GM21515 (cell line): ENCODE results near the gene TENM4.

ENCODE experiments used
- ATAC-seq: cut with Tn5 transposase; IDR thresholded peaks from one replicate; pipeline ENCODE4 v1.9.1; 2021; ENCODE audit not compliant: unreplicated experiment

The TENM4 gene

DNA sequence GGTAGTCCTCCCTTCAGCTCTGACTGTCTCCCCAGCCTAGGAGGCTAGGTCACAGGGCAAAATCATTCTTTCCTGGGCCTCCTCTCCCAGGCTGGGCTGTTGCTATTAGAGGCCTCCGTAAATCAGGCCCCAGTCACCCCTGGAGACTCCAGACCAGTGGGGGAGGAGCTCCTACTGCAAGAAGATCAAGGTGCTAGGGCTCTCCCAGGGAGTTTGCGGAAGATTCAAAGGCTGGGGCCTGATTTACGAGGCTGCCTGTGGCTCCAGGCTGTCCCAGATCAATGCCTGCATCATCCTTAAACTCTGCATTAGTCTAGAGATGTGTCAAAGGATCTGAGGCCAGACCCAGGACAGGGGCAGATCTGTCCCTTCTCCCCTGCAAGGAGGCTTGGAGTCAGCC lies 346.2 kb downstream of the TENM4 start:
- no peak for ATAC-seq

DNA sequence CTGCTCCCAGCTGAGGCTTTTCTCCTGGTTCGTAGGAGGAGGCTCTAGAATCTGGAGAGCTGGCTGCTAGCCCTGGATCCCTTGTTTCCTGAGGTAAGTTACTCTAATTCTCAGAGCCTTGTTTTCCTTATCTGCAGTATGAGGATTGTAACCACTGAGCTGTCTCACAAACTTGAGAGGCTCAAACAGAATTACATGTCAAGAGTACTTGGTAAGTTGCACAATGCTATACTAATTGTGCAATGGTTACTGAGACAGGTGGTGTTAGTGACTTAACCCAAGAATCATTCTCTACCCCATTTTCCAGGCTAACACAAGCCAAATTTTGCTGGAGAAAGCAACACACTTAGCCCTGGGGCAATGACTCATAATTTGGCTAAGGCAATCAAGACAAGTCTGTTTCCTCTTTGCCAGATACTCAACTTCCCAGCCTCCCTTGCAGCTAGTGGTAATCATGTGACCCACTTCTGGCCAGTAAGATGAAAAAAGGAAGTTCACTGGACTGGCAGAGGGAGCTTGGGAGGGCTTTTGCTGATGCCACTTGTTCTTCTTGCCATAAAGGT lies 348.0 kb downstream of the TENM4 start:
- ATAC-seq, result no peak

- ATAC-seq, result no peak
Measured at GRCh38 chr11:79090191-79090705, 350.6 kb downstream of the TENM4 start.

- no peak for ATAC-seq
Measured at GRCh38 chr11:79089601-79090000, 351.2 kb downstream of the TENM4 start.

DNA sequence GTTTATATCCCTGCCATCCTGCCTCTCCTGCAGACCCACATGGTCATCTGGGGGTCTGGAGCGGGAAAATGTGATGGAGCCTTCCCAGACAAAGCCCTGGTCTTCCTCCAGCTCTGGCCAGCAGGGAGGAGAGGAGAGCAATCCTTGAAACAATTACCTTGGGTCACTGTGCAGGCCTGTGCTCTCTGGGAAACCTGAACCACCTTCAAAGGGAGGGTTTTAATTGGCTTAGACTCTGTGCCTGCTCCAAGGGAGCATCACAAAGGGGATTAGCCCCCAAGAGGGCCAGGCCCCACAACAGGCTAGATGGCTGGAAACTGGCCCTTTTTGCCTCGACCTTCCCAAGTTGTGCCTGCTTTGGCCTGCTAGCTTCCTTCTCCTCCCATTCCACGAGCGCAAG lies 351.9 kb downstream of the TENM4 start:
- ATAC-seq, result no peak

DNA sequence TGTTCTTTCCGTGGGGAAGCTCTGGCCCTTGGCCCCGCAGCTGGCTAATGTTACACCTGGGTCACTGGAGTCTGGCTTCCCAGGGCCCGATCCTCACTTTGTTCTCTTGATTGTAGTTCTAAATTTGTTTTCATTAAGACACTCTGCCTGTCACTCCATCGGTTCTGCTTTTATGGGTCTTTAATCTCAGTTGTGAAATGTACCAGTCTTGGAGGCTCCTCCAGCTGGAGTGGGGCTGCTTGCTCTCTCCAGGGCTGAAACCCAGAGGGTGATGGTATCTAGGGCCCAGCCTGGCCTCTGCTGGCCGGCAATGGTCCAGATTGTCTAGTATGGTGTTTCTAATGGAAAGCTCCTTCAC lies 352.9 kb downstream of the TENM4 start:
- no peak for ATAC-seq

GRCh38 chr11:79087238-79087960 lies 353.4 kb downstream of the TENM4 start:
- ATAC-seq, result no peak

DNA sequence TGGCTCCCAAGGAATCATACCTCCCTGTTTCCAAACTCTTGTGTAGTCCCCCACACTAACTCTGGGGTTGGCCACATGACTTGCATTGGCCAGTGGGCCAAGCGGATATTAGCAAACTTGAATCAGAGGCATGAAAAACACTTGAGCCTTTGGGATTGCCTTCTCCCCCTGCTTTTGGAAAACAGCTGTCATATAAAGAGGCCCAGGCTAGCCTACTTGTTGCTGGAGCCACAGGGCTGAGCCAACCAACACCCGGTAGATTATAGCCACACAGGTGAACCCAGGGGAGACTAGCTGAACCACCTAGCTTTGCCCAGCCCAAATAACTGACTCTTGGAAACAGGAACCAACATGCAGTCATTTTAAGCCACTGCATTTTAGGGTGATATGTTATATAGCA lies 354.8 kb downstream of the TENM4 start:
- ATAC-seq, result no peak

DNA sequence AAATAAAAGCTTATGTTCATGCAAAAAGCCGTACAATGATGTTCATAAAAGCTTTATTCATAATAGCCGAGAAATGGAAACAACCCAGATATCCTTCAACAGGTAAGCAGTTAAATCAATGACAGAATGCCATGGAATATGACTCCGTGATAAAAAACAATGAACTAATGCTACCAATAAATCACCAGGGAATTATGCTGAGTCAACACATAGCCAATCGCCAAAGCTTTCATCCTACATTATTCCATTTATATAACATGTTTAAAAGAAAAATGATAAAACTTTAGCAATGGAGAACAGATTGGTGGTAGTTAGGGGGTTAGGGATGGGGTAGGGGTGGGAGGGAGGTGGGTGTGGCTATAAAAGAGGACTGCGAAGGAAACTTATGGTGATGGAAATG lies 356.4 kb downstream of the TENM4 start:
- ATAC-seq, result no peak

GRCh38 chr11:79083352-79083751 lies 357.5 kb downstream of the TENM4 start:
- no peak for ATAC-seq

GRCh38 chr11:79082907-79083306 lies 357.9 kb downstream of the TENM4 start:
- no peak for ATAC-seq

GRCh38 chr11:79082280-79082679 lies 358.6 kb downstream of the TENM4 start:
- ATAC-seq, result no peak

DNA sequence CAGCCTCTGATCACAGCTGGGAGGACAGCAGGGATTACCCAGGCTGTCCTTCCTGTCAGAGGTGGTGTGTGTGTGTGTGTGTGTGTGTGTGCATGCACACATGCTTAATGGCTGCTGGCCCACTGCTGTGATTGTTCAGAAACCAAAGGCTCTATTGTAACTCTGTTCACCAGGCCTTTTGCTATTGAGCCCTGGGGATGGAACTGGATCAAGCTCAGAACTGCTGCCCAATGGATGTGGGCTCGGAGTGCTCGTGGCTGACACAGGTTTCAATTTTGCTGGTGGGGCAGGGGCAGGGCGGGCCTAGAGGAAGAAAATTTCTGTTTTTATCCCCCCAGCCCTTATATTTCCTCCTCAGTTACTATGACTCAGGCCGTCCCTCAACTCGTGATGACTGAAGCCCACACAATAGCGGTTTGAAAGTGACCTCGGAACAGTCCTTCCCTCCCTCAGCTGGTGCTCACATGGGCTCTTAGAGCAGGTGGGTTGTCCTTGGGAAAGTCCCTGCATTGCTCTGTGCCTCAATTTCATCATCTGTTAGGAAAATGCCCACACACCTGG lies 359.3 kb downstream of the TENM4 start:
- ATAC-seq, result no peak

DNA sequence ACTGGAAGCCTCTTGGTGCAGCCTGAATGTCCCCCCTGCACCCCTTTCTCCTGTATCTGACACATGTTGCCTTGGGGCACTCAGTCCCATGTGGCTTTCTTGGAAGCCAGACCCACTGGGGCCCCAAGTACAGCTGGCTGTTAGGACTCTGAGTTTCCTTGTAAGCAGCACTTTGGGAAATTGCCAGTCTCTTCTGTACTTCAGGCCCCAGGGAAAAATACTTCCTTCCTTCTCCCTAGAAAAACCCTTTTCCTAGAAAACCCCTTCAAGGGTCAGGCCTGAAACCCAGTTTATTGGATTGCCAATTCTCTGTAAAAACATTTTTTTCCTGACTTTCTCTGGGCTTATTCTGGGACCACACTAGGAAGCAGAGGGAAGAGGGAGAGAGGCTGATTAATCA lies 360.3 kb downstream of the TENM4 start:
- ATAC-seq, result no peak

DNA sequence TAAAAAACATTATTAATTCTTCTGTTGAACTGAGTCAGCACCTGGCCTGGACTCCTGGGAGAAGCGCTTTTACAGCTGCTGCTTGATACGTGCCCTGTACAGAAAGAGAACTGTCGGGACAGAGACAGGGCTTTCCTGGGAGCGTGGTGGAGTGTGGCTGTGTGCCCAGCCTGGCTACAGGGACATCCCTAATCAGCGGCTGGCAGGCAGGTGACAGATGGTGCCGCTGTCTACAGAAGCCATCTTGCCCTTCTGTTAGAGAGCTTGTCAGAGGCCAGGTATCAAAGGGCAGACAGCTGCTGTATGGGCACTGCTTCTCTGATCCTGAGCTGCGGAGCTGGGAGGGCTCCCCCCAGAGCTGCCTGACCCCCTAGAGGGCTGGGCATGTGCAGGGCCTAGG lies 361.8 kb downstream of the TENM4 start:
- ATAC-seq, result no peak

DNA sequence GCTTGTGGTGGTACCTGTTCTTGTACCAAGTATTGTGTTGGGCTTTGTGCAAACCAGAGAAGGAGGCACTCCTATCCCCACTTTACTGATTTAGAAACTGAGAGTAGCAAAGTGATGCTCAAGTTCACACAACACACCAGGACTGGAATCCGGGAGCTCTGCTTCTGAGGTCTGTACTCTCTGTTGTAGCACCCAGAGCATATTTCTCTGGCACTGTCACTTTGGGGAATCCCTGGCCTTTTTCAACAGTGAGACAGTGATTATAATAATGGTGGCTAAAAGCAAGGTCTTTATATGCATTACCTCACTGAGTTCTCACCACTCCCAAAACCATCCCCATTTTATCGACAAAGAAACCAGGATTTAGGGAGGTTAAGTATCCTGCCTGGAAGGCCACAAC lies 362.4 kb downstream of the TENM4 start:
- ATAC-seq, result no peak

DNA sequence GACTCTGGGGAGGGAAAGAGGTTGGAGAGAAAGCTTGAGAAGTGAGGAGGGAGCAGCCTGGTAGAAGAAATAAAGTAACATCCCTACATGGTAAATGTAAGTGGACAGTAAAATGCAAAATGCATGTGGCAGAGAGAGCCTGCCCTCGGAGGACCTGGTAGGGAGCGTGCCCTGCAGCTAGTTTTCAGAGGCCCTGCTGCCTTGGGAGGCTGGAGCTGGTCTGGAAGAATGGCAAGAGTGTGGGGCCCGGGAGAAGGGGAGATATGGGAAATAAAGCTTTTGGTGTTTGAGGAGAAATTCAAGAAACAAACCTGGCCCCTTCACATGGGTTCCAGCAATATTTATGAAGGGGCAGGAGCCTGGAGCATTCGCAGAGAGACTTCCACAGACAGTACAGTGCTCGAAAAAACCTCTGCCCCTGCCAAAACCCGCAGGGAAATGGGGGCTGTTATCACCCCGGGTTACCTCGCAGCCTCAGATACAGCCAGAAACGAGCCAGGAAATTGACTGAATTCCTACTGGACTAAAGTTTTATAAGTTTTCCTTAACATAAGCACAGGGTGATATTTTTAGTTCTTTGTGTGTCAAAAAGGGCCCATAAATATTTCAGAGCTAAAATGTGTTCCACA lies 363.0 kb downstream of the TENM4 start:
- no peak for ATAC-seq

GRCh38 chr11:79076526-79077115 lies 364.2 kb downstream of the TENM4 start:
- no peak for ATAC-seq

DNA sequence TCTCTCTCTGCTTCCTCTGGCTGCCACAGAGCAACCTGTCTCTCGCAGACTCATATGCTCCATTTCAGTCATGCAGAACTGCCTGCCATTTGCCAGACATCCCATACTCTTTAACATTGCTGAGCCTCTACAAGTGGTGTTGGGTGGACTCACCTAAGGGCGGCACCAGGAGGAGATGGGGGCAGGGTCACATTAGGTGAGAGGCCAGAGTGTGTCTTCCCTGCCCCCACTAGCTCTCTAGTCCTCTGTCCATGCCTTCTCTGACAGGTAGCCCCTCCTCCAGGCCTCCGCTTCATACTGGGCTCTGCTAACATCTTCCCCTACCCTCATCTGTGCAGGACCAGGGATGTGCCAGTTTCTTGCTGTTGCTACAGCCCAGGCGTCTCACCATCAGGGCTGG lies 366.3 kb downstream of the TENM4 start:
- no peak for ATAC-seq

DNA sequence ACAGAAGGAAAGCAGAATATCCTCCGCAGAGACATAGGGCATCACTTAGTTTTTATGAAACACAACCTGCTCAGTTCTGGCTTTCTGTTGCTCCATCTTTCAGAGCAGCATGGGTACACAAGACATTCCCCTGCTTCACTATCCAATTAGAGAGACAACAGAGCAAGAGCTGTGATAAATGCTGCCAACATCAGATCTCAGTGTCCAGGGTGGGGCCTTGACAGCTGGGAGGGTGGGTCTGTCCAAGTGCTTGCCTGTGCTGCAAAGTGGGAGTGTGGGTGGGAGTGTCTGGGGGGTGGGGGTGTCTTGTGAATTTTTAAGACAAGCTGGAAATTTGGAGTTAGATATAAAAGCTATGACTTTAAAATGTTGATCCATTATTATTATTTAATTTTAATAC lies 369.6 kb downstream of the TENM4 start:
- no peak for ATAC-seq

DNA sequence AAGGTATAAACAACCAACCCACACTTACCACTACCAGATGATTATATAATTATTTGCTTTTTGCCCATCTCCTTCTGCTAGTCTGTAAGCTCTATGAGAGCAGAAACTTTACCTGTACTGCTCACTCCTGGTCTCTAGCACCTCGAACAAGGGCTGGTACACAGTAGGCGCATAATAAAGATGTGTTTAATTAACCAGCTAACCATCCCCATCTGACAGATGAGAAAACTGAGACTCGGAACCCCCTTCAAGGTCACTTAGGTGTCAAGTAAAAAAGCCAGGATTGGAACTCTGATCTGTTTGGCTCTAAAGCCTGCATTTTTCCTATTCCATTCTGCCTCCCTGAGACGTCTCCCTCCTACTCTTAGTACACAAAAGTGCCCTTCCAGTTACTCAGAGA lies 370.3 kb downstream of the TENM4 start:
- ATAC-seq, result no peak

DNA sequence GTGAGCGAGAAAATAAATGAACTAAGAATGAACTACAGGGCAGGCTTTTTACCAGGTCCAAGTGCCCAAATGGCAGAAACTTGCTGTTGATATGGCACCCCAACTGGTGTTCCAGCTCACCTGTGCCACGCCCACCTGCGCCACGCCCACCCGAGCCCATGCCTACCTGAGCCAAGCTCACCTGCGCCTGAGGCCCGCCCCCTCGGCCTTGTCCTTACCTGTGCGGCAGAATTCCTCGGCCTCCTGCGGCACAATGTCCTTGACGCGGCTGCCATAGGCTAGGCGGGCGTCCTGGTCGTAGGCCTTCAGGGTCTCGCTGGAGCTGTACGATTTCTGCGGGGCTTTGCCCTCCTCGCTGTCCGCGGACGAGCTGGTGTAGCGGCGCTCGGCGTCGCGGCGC lies 371.3 kb downstream of the TENM4 start:
- ATAC-seq, result no peak
